ENCODE measurements around the gene KLC1.

Gene KLC1

GRCh38 chr14:103706551-103707328 is 77.7 kb downstream of the KLC1 start:
- no peak for DNase-seq

- DNase-seq = no peak
Observed at GRCh38 chr14:103707329-103708263, 78.6 kb downstream of the KLC1 start.

GRCh38 chr14:103708750-103709187 is 79.8 kb downstream of the KLC1 start:
- DNase-seq = no peak

GRCh38 chr14:103709814-103710213 is 80.8 kb downstream of the KLC1 start:
- DNase-seq = no peak

GRCh38 chr14:103710771-103711377 is 81.9 kb downstream of the KLC1 start:
- DNase-seq = no peak

- no peak for DNase-seq
Observed at GRCh38 chr14:103711516-103712431, 82.8 kb downstream of the KLC1 start.

GRCh38 chr14:103712633-103713247 is 83.7 kb downstream of the KLC1 start:
- no peak for DNase-seq

- DNase-seq = no peak
Observed at GRCh38 chr14:103713304-103714062, 84.5 kb downstream of the KLC1 start.

GRCh38 chr14:103714063-103714724 is 85.2 kb downstream of the KLC1 start:
- no peak for DNase-seq

- DNase-seq = peak; percentile 100
Observed at GRCh38 chr14:103715052-103716000, 86.3 kb downstream of the KLC1 start, which contains the start of the genes XRCC3 and ZFYVE21. TSS of gene XRCC3 (minus strand) at chr14:103715451. CDS start at chr14:103711087, 4,364 bp downstream. TSS of gene ZFYVE21 (plus strand) at chr14:103715810. CDS start at chr14:103715842, 32 bp downstream.

GRCh38 chr14:103716091-103716801 is 87.2 kb downstream of the KLC1 start:
- no peak for DNase-seq

- no peak for DNase-seq
Observed at GRCh38 chr14:103716899-103717411, 87.9 kb downstream of the KLC1 start.

GRCh38 chr14:103718572-103718971 is 89.6 kb downstream of the KLC1 start:
- DNase-seq = no peak

GRCh38 chr14:103719751-103720150 is 90.7 kb downstream of the KLC1 start:
- no peak for DNase-seq

- no peak for DNase-seq
Observed at GRCh38 chr14:103721334-103722120, 92.5 kb downstream of the KLC1 start.

- no peak for DNase-seq
Observed at GRCh38 chr14:103723748-103724081, 94.7 kb downstream of the KLC1 start.

- no peak for DNase-seq
Observed at GRCh38 chr14:103724116-103724515, 95.1 kb downstream of the KLC1 start.
